HepG2 (cell line): ENCODE data around the gene DNAJC7. TPM values are rescaled to one million over a fixed set of nuclear protein-coding genes. Genes with fewer than 3 reads are reported as not detected.

Experiments used
- ARID4A ChIP-seq: sonication (generic); formaldehyde crosslinking; IDR thresholded peaks from 2 replicates; pipeline ENCODE4 v1.5.0; 2020; ENCODE audit warnings: mild to moderate bottlenecking, missing genetic modification reagents, borderline replicate concordance
- ATM ChIP-seq: fragments of 450-650 bp; IDR thresholded peaks from 2 replicates; pipeline ENCODE4 v1.7.1; 2017; ENCODE audit warnings: mild to moderate bottlenecking, borderline replicate concordance
- CEBPG ChIP-seq: IDR thresholded peaks from 2 replicates; pipeline ENCODE4 v1.6.1; 2016
- DNMT3B ChIP-seq: conservative IDR thresholded peaks from 2 replicates; pipeline ENCODE4 v1.6.1; 2016; ENCODE audit warnings: missing biosample characterization, control low read depth
- FLYWCH1 ChIP-seq: sonication (generic); formaldehyde crosslinking; IDR thresholded peaks from 2 replicates; pipeline ENCODE4 v1.8.1; 2023; ENCODE audit warnings: mild to moderate bottlenecking, missing genetic modification reagents
- HES4 ChIP-seq: sonication (generic); formaldehyde crosslinking; IDR thresholded peaks from 2 replicates; pipeline ENCODE4 v1.9.0; 2021; ENCODE audit warnings: mild to moderate bottlenecking, missing genetic modification reagents, borderline replicate concordance
- HMGA1 ChIP-seq: sonication (generic); formaldehyde crosslinking; conservative IDR thresholded peaks from 2 replicates; pipeline ENCODE4 v1.4.0; 2020; ENCODE audit warnings: missing genetic modification reagents
- HOXA3 ChIP-seq: sonication (generic); formaldehyde crosslinking; IDR thresholded peaks from 2 replicates; pipeline ENCODE4 v1.5.0; 2020; ENCODE audit warnings: missing genetic modification reagents
- ISX ChIP-seq: sonication (generic); formaldehyde crosslinking; conservative IDR thresholded peaks from 2 replicates; pipeline ENCODE4 v1.5.0; 2020; ENCODE audit warnings: missing genetic modification reagents
- MAFF ChIP-seq: IDR thresholded peaks from 2 replicates; pipeline ENCODE4 v1.6.1; 2011; ENCODE audit warnings: low read depth, low read length, improper control_type of control experiment
- MYPOP ChIP-seq: sonication (generic); formaldehyde crosslinking; IDR thresholded peaks from 2 replicates; pipeline ENCODE4 v1.8.1; 2023; ENCODE audit warnings: mild to moderate bottlenecking, moderate library complexity, missing genetic modification reagents
- POLR2G ChIP-seq: fragments of 200-400 bp; formaldehyde crosslinking; IDR thresholded peaks from 2 replicates; pipeline ENCODE4 v1.6.1; 2018; ENCODE audit warnings: mild to moderate bottlenecking, low read depth, low read length, moderate library complexity
- RBAK ChIP-seq: sonication (generic); formaldehyde crosslinking; IDR thresholded peaks from 2 replicates; pipeline ENCODE4 v1.5.1; 2020; ENCODE audit warnings: mild to moderate bottlenecking, missing genetic modification reagents
- SRY ChIP-seq: sonication (generic); formaldehyde crosslinking; IDR thresholded peaks from 2 replicates; pipeline ENCODE4 v1.8.0; 2022; ENCODE audit warnings: mild to moderate bottlenecking, missing genetic modification reagents
- TAF1 ChIP-seq: sonication (generic); formaldehyde crosslinking; IDR thresholded peaks from 2 replicates; pipeline ENCODE4 v1.4.0; 2020; ENCODE audit warnings: missing genetic modification reagents
- TERF1 ChIP-seq: sonication (generic); formaldehyde crosslinking; IDR thresholded peaks from 2 replicates; pipeline ENCODE4 v1.8.0; 2022; ENCODE audit warnings: mild to moderate bottlenecking, missing genetic modification reagents, moderate library complexity
- ZBTB8A ChIP-seq: sonication (generic); formaldehyde crosslinking; IDR thresholded peaks from 2 replicates; pipeline ENCODE4 v1.4.0; 2020; ENCODE audit warnings: mild to moderate bottlenecking, low read depth, missing genetic modification reagents, borderline replicate concordance
- ZFP36 ChIP-seq: fragments of 150-350 bp; IDR thresholded peaks from 2 replicates; pipeline ENCODE4 v1.6.1; 2018; ENCODE audit warnings: borderline replicate concordance, low read length, low read depth; ENCODE audit not compliant: partially characterized antibody
- ZFP82 ChIP-seq: sonication (generic); formaldehyde crosslinking; IDR thresholded peaks from 2 replicates; pipeline ENCODE4 v1.5.1; 2020; ENCODE audit warnings: mild to moderate bottlenecking, missing genetic modification reagents, borderline replicate concordance
- ZNF260 ChIP-seq: sonication (generic); formaldehyde crosslinking; IDR thresholded peaks from 2 replicates; pipeline ENCODE4 v1.4.0; 2020; ENCODE audit warnings: missing genetic modification reagents, low read depth, mild to moderate bottlenecking, borderline replicate concordance
- ZNF431 ChIP-seq: sonication (generic); formaldehyde crosslinking; IDR thresholded peaks from 2 replicates; pipeline ENCODE4 v1.9.0; 2022; ENCODE audit warnings: missing genetic modification reagents, low read depth, mild to moderate bottlenecking, borderline replicate concordance
- ZNF468 ChIP-seq: sonication (generic); formaldehyde crosslinking; IDR thresholded peaks from 2 replicates; pipeline ENCODE4 v1.8.0; 2022; ENCODE audit warnings: mild to moderate bottlenecking, moderate library complexity, missing genetic modification reagents
- ZNF556 ChIP-seq: sonication (generic); formaldehyde crosslinking; IDR thresholded peaks from 2 replicates; pipeline ENCODE4 v1.4.0; 2020; ENCODE audit warnings: mild to moderate bottlenecking, missing genetic modification reagents, borderline replicate concordance
- ZZZ3 ChIP-seq: sonication (generic); formaldehyde crosslinking; IDR thresholded peaks from 2 replicates; pipeline ENCODE4 v1.4.0; 2020; ENCODE audit warnings: missing genetic modification reagents, mild to moderate bottlenecking, borderline replicate concordance
- polyA plus RNA-seq, 8 experiments: library from polyadenylated mRNA; depleted of rRNA in 3 of 8; stranded (reverse) in 7 of 8; unstranded in 1 of 8; fragments of >200 nt; fragmentation: Illumina TruSeq in 4 of 8; extraction: Trizol in 4 of 8; gene quantifications; 2 replicates each; pipeline versions ENCODE4 v1.2.1 to v1.2.3, GENCODE V29; 2011 to 2016; ENCODE audit warnings: low read depth in 4 of 8, missing spikeins in 1 of 8, mixed read lengths in 1 of 8; ENCODE audit not compliant: insufficient read depth in 1 of 8
- total RNA-seq, 5 experiments: library from RNA; depleted of rRNA; stranded (reverse); fragments of >200 nt; fragmentation: Illumina TruSeq; extraction: Trizol; gene quantifications; 2 replicates each; pipeline ENCODE4 v1.2.3, GENCODE V29; 2016; ENCODE audit warnings: low read depth in 1 of 5

The DNAJC7 gene
- total and polyA plus RNA-seq, 2 of the 13 experiments (the other 11 are each of a cell fraction or from before 2014, with no cell fraction given): 47.7 to 132 TPM

- TF ChIP-seq ZNF431 (no peak), TERF1 (CRISPR knock-in tag) (no peak), ZBTB8A (CRISPR knock-in tag) (no peak), HMGA1 (CRISPR knock-in tag) (no peak), ZNF468 (CRISPR knock-in tag) (no peak), FLYWCH1 (CRISPR knock-in tag) (no peak), SRY (CRISPR knock-in tag) (0 out of 2 replicates have a peak, but pooled peaks have one; percentile 36), HES4 (CRISPR knock-in tag) (no peak), ARID4A (CRISPR knock-in tag) (peak; percentile 89; the same call in 1 of the 2 replicates), ZNF556 (CRISPR knock-in tag) (peak; percentile 89), ZFP36 (no peak), CEBPG (CRISPR knock-in tag) (0 out of 2 replicates have a peak, but pooled peaks have one; percentile 18), ZZZ3 (CRISPR knock-in tag) (peak; percentile 93; the same call in 1 of the 2 replicates), MYPOP (CRISPR knock-in tag) (peak; percentile 72), ISX (CRISPR knock-in tag) (no peak), TAF1 (CRISPR knock-in tag) (peak; percentile 90), ATM (no peak), RBAK (CRISPR knock-in tag) (no peak), POLR2G (peak; percentile 95), ZNF260 (no peak), DNMT3B (CRISPR knock-in tag) (0 out of 2 replicates have a peak, but pooled peaks have one; percentile 30), HOXA3 (CRISPR knock-in tag) (peak; percentile 98), MAFF (peak; percentile 50), ZFP82 (CRISPR knock-in tag) (peak; percentile 77; the same call in 1 of the 2 replicates)
Measured at GRCh38 chr17:42019509-42020404, 2.5 kb upstream of the DNAJC7 start, which contains the start of gene NKIRAS2 (continued).
